ENCODE data around the gene CCDC91. TPM values are rescaled to one million over a fixed set of nuclear protein-coding genes. Genes with fewer than 3 reads are reported as not detected.

The CCDC91 gene
- total and polyA plus RNA-seq, 11 donors: 24.9 to 62.1 (median 51.8) TPM

DNA sequence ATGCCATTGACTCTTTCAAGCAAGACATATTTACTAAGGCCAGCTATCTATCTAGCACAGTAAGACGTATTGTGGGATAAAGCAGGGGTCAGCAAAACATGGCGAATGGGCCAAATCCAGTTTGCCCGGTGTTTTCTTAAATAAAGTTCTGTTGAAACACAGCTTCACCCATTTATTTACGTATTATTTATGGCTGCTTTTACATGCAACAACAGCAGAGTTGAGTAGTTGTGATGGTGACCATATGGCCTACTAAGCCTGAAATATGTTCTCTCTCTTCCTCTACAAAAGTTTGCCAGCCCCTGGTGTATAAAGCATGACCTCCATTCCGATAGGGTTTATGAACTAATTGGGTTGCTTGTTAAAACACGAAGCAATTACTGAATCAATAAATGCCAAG, 322.1 kb downstream of the CCDC91 start:
- peaks cover 0 to 19% (median 0%) of the 10 kb centered on the region in 12 donors for H3K9me3 ChIP-seq
- H3K4me1 ChIP-seq: peaks cover 0 to 4% (median 0%) of the 10 kb centered on the region in 12 donors
- no peak for ATAC-seq
- no peak overlapping the region for H3K27ac ChIP-seq
- TF ChIP-seq, protein P1, sequence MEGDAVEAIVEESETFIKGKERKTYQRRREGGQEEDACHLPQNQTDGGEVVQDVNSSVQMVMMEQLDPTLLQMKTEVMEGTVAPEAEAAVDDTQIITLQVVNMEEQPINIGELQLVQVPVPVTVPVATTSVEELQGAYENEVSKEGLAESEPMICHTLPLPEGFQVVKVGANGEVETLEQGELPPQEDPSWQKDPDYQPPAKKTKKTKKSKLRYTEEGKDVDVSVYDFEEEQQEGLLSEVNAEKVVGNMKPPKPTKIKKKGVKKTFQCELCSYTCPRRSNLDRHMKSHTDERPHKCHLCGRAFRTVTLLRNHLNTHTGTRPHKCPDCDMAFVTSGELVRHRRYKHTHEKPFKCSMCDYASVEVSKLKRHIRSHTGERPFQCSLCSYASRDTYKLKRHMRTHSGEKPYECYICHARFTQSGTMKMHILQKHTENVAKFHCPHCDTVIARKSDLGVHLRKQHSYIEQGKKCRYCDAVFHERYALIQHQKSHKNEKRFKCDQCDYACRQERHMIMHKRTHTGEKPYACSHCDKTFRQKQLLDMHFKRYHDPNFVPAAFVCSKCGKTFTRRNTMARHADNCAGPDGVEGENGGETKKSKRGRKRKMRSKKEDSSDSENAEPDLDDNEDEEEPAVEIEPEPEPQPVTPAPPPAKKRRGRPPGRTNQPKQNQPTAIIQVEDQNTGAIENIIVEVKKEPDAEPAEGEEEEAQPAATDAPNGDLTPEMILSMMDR (IDR thresholded peaks at IDR 0.05): no peak
- no peak for TF ChIP-seq POLR2A (IDR thresholded peaks at IDR 0.05)
- no peaks in the 10 kb centered on the region for H3K36me3 ChIP-seq
- intact Hi-C loops (cut with DNase I): no loop called here
- H3K27me3 ChIP-seq: no peaks in the 10 kb centered on the region
- 87 to 97% (median 95%) methylated on average over 6 of the region's 6 CpGs for WGBS, 4 donors
- no peak overlapping the region for H3K4me3 ChIP-seq
- DNase-seq: no peak

DNA sequence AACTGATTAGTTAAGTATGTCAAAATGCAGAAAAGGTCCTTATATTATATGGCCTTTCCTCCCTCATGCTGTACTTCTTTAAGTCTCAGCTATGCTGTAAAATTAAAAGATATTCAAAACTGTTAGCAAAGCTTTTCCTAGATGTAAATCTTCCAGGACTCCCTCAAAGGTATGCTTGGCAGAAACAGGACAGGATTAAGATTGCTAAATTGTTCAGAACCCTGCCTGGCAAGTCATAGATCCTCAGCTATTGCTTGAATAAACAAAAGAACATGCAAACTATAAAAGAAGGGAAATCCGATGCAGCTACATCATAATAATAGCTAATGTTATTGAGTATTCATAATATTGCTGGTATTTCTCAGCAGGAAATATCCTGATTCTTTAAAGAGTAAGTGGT, 322.6 kb downstream of the CCDC91 start:
- Histone ChIP-seq H3K4me1 (no peaks in the 10 kb centered on the region), H3K9me3 (peaks cover 0 to 24% (median 0%) of the 10 kb centered on the region in 12 donors), H3K27me3 (no peaks in the 10 kb centered on the region), H3K27ac (no peak overlapping the region), H3K36me3 (no peaks in the 10 kb centered on the region), H3K4me3 (no peak overlapping the region)
- TF ChIP-seq POLR2A (IDR thresholded peaks at IDR 0.05): no peak
- TF ChIP-seq, protein P1 (IDR thresholded peaks at IDR 0.05): no peak
- ATAC-seq: no peak
- 94 to 97% (median 96%) methylated on average over 1 of the region's 1 CpG for WGBS, 4 donors
- no peak for DNase-seq
- intact Hi-C loops (cut with DNase I): no loop called here

DNA sequence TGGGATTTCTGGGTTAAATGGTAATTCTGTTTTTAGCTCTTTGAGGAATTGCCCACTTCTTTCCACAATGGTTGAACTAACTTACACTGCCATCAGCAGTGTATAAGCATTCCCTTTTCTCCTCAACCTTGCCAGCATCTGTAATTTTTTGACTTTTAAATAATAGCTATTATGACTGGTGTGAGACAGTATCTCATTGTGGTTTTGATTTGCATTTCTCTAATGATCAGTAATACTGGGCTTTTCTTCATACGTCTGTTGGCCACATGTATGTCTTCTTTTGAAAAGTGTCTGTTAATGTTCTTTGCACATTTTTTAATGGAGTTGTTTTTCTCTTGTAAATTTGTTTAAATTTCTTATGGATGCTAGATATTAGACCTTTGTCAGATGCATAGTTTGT, 323.7 kb downstream of the CCDC91 start:
- Histone ChIP-seq H3K27ac (no peak overlapping the region), H3K27me3 (no peaks in the 10 kb centered on the region), H3K4me3 (no peak overlapping the region), H3K9me3 (peaks cover 0 to 33% (median 0%) of the 10 kb centered on the region in 12 donors), H3K4me1 (no peaks in the 10 kb centered on the region), H3K36me3 (no peaks in the 10 kb centered on the region)
- intact Hi-C loops (cut with DNase I): no loop called here
- 90 to 99% (median 92%) methylated on average over 1 of the region's 1 CpG for WGBS, 4 donors
- no peak for TF ChIP-seq POLR2A (IDR thresholded peaks at IDR 0.05)
- TF ChIP-seq, protein P1 (IDR thresholded peaks at IDR 0.05): no peak
- ATAC-seq: no peak
- no peak for DNase-seq

DNA sequence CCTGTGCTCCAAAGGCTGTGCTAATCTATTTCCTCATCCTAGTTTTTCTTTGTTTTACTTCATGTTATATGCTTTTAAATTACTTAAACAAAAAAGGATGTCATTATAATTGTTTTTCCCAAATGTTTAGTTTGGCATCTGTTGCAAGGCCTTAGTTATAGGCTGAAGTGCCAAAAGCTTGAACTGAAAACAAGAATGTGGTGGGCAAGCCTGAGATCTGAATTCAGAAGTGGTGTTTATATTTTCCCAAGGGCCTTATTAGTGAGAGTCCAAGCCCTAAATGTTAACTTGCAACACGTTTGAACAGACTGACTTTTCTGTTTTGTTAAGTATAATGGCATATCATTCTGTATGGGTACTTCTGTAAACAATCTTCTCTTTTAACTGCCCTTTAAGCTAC, 326.8 kb downstream of the CCDC91 start:
- TF ChIP-seq POLR2A (IDR thresholded peaks at IDR 0.05): no peak
- TF ChIP-seq, protein P1 (IDR thresholded peaks at IDR 0.05): no peak
- Histone ChIP-seq H3K4me1 (no peaks in the 10 kb centered on the region), H3K36me3 (no peaks in the 10 kb centered on the region), H3K4me3 (no peak overlapping the region), H3K27ac (no peak overlapping the region), H3K27me3 (no peaks in the 10 kb centered on the region), H3K9me3 (peaks cover 0 to 50% (median 0%) of the 10 kb centered on the region in 12 donors)
- DNase-seq: no peak
- no peak for ATAC-seq
- intact Hi-C loops (cut with DNase I): no loop called here
- WGBS, 4 donors: 40 to 48% (median 45%) methylated on average over 1 of the region's 1 CpG
